H1 (cell line): ENCODE results near the gene PRICKLE2. TPM values are rescaled to one million over a fixed set of nuclear protein-coding genes. Genes with fewer than 3 reads are reported as not detected.

ENCODE experiments used
- CTCF ChIA-PET: fragments of 300-600 bp; sonication (Branson Sonifier 250); formaldehyde crosslinking; loops from one replicate; lab custom pipeline; 2021; ENCODE audit not compliant: partially characterized antibody; lab: Charles Lee
- POLR2A ChIA-PET: fragments of 300-600 bp; sonication (Branson Sonifier 250); formaldehyde crosslinking; loops from one replicate; lab custom pipeline; 2021; ENCODE audit warnings: inconsistent platforms; ENCODE audit not compliant: partially characterized antibody; lab: Charles Lee
- DNase-seq, 2 experiments: peaks; one replicate each; pipeline versions ENCODE4 v3.0.0 to v3.0.0-alpha.2; 2010 to 2022; ENCODE audit warnings: low spot score in 2 of 2, low read depth in 1 of 2, mixed read lengths in 1 of 2
- FAIRE-seq: peaks from 2 replicates; lab custom pipeline; 2011; peaks lifted over from hg19 to GRCh38; lab: Jason Lieb, UNC
- H2AFZ ChIP-seq: 2 replicates; pipeline ENCODE4 v1.8.1; 2012; ENCODE audit warnings: low read length, inconsistent platforms
- H2AK5ac ChIP-seq: 2 replicates; pipeline ENCODE4 v1.6.1; 2013; ENCODE audit warnings: low read depth, low read length
- H2BK120ac ChIP-seq: replicated peaks from 2 replicates; pipeline ENCODE3; 2013; ENCODE audit warnings: low read depth, low read length, inconsistent platforms
- H2BK12ac ChIP-seq: 2 replicates; pipeline ENCODE4 v1.6.1; 2013; ENCODE audit warnings: low read depth, low read length
- H2BK15ac ChIP-seq: 2 replicates; pipeline ENCODE4 v1.6.1; 2013; ENCODE audit warnings: low read length
- H2BK20ac ChIP-seq: 2 replicates; pipeline ENCODE4 v1.6.1; 2013; ENCODE audit warnings: low read length
- H2BK5ac ChIP-seq: 2 replicates; pipeline ENCODE4 v1.6.1; 2013; ENCODE audit warnings: low read depth, low read length
- H3K14ac ChIP-seq: 2 replicates; pipeline ENCODE4 v1.6.1; 2013; ENCODE audit warnings: inconsistent platforms; ENCODE audit not compliant: insufficient read length
- H3K18ac ChIP-seq: 2 replicates; pipeline ENCODE4 v1.6.1; 2013; ENCODE audit warnings: low read length; ENCODE audit errors: extremely low read depth
- H3K23ac ChIP-seq: 2 replicates; pipeline ENCODE4 v1.6.1; 2013; ENCODE audit warnings: inconsistent platforms; ENCODE audit not compliant: insufficient read length
- H3K23me2 ChIP-seq: 2 replicates; pipeline ENCODE4 v1.6.1; 2013; ENCODE audit warnings: low read depth, low read length
- H3K27ac ChIP-seq: 2 replicates; pipeline ENCODE4 v1.6.1; 2011; ENCODE audit warnings: low read depth, low read length, inconsistent platforms
- H3K27me3 ChIP-seq, 4 experiments: replicated peaks in 1 of 4; 1 replicate in 1 of 4; 2 replicates in 3 of 4; pipeline versions ENCODE4 v1.6.1 to v1.8.1; 2011 to 2013; ENCODE audit warnings: low read length in 3 of 4, mild to moderate bottlenecking in 3 of 4, inconsistent platforms in 2 of 4, mixed read lengths in 2 of 4, moderate library complexity in 1 of 4; ENCODE audit not compliant: control insufficient read depth in 3 of 4, insufficient read depth in 3 of 4; ENCODE audit errors: extremely low read depth in 1 of 4
- H3K36me3 ChIP-seq, 4 experiments: 2 replicates each; pipeline versions ENCODE4 v1.6.1 to v1.8.1; 2011 to 2013; ENCODE audit warnings: mild to moderate bottlenecking in 4 of 4, low read length in 3 of 4, moderate library complexity in 2 of 4, control low read depth in 1 of 4, inconsistent platforms in 1 of 4; ENCODE audit not compliant: insufficient read depth in 4 of 4, control insufficient read depth in 2 of 4
- H3K4ac ChIP-seq: replicated peaks from 2 replicates; pipeline ENCODE3; 2013; ENCODE audit warnings: low read length, low read depth, mixed read lengths, inconsistent platforms; ENCODE audit not compliant: insufficient read length
- H3K4me1 ChIP-seq, 4 experiments: replicated peaks in 1 of 4; 1 replicate in 1 of 4; 2 replicates in 3 of 4; pipeline versions ENCODE4 v1.6.1 to v1.8.1; 2011 to 2013; ENCODE audit warnings: low read length in 3 of 4, inconsistent platforms in 2 of 4, mixed read lengths in 1 of 4; ENCODE audit not compliant: insufficient read depth in 4 of 4, control insufficient read depth in 3 of 4
- H3K4me2 ChIP-seq, 2 experiments: 2 replicates each; pipeline versions ENCODE4 v1.6.1 to v1.8.1; 2011 to 2013; ENCODE audit warnings: low read depth in 2 of 2, low read length in 2 of 2, control low read depth in 1 of 2, inconsistent platforms in 1 of 2, mild to moderate bottlenecking in 1 of 2; ENCODE audit not compliant: insufficient read depth in 1 of 2
- H3K4me3 ChIP-seq, 4 experiments: fragments of 200-600, 300-600 bp in 1 of 4; sonication (generic), shearing (Covaris generic), sonication (Bioruptor Twin) in 1 of 4; 2 replicates each; pipeline versions ENCODE4 v1.5.1 to v1.8.1; 2011 to 2016; ENCODE audit warnings: low read length in 4 of 4, low read depth in 3 of 4, control low read depth in 2 of 4, inconsistent platforms in 2 of 4, mild to moderate bottlenecking in 2 of 4, mixed read lengths in 1 of 4, moderate library complexity in 1 of 4; ENCODE audit not compliant: insufficient read depth in 2 of 4; ENCODE audit errors: extremely low read depth in 1 of 4
- H3K56ac ChIP-seq: replicated peaks from 2 replicates; pipeline ENCODE3; 2013; ENCODE audit warnings: low read depth, mild to moderate bottlenecking, mixed read lengths, low read length, inconsistent platforms; ENCODE audit not compliant: insufficient read length
- H3K79me1 ChIP-seq: 2 replicates; pipeline ENCODE4 v1.6.1; 2013; ENCODE audit warnings: low read depth, low read length, control low read depth
- H3K79me2 ChIP-seq, 2 experiments: 2 replicates each; pipeline versions ENCODE4 v1.6.1 to v1.8.1; 2012 to 2013; ENCODE audit warnings: low read length in 2 of 2, mild to moderate bottlenecking in 2 of 2, inconsistent platforms in 1 of 2; ENCODE audit not compliant: insufficient read depth in 2 of 2, control insufficient read depth in 1 of 2
- H3K9ac ChIP-seq, 4 experiments: replicated peaks in 1 of 4; 1 replicate in 1 of 4; 2 replicates in 3 of 4; pipeline versions ENCODE4 v1.6.1 to v1.8.1; 2011 to 2013; ENCODE audit warnings: low read depth in 3 of 4, low read length in 3 of 4, control low read depth in 2 of 4, mild to moderate bottlenecking in 2 of 4, moderate library complexity in 2 of 4, inconsistent platforms in 1 of 4; ENCODE audit errors: extremely low read depth in 1 of 4
- H3K9me3 ChIP-seq, 2 experiments: 2 replicates each; pipeline versions ENCODE4 v1.6.1 to v1.8.1; 2012 to 2013; ENCODE audit warnings: mild to moderate bottlenecking in 2 of 2, moderate library complexity in 2 of 2, control low read depth in 1 of 2, inconsistent platforms in 1 of 2, low read depth in 1 of 2, low read length in 1 of 2, mixed read lengths in 1 of 2; ENCODE audit not compliant: insufficient read depth in 2 of 2
- H4K20me1 ChIP-seq, 2 experiments: replicated peaks in 1 of 2; 2 replicates each; pipeline versions ENCODE3 to v1.8.1; 2011 to 2013; ENCODE audit warnings: inconsistent platforms in 2 of 2, low read length in 2 of 2, mild to moderate bottlenecking in 1 of 2; ENCODE audit not compliant: insufficient read depth in 2 of 2, control insufficient read depth in 1 of 2
- H4K5ac ChIP-seq: 2 replicates; pipeline ENCODE4 v1.6.1; 2013; ENCODE audit warnings: low read length, low read depth, mixed read lengths, inconsistent platforms; ENCODE audit not compliant: insufficient read length
- H4K8ac ChIP-seq: 2 replicates; pipeline ENCODE4 v1.8.0; 2013; ENCODE audit warnings: mild to moderate bottlenecking, moderate library complexity, low read length, inconsistent platforms; ENCODE audit not compliant: insufficient read depth; ENCODE audit errors: extremely low read depth
- H4K91ac ChIP-seq: replicated peaks from 2 replicates; pipeline ENCODE3; 2013; ENCODE audit warnings: low read length, mixed read lengths, inconsistent platforms; ENCODE audit not compliant: insufficient read length
- EGR1 ChIP-seq: IDR thresholded peaks from 2 replicates; pipeline ENCODE4 v1.6.1; 2011; ENCODE audit warnings: low read depth, low read length, borderline replicate concordance
- GABPA ChIP-seq: IDR thresholded peaks from 2 replicates; pipeline ENCODE4 v1.6.1; 2011; ENCODE audit warnings: mild to moderate bottlenecking, low read length, moderate library complexity, borderline replicate concordance; ENCODE audit not compliant: insufficient read depth
- HDAC6 ChIP-seq: IDR thresholded peaks from one replicate; pipeline ENCODE4 v1.7.1; 2012; ENCODE audit warnings: low read depth, mild to moderate bottlenecking, inconsistent platforms, low read length, moderate library complexity
- JUN ChIP-seq: IDR thresholded peaks from 2 replicates; pipeline ENCODE4 v1.6.1; 2011; ENCODE audit warnings: low read depth, mild to moderate bottlenecking, improper control_type of control experiment, low read length
- PHF8 ChIP-seq: fragments of 200-600 bp; sonication (generic); conservative IDR thresholded peaks from 2 replicates; pipeline ENCODE4 v1.7.1; 2012; ENCODE audit warnings: low read depth, mild to moderate bottlenecking, inconsistent platforms, low read length, moderate library complexity
- POLR2A ChIP-seq, 2 experiments: IDR thresholded peaks; 1 replicate in 1 of 2; 2 replicates in 1 of 2; pipeline ENCODE4 v1.6.1; 2011; ENCODE audit warnings: low read depth in 2 of 2, low read length in 2 of 2, mild to moderate bottlenecking in 2 of 2; ENCODE audit errors: control extremely low read depth in 1 of 2
- WGBS, 2 experiments: shearing (Covaris generic) in 1 of 2; methylation state at CpG; one replicate each; pipeline versions ENCODE4 v1.1.6 to v1.1.7; 2013 to 2015; ENCODE audit warnings: low lambda C conversion rate in 2 of 2, mixed read lengths in 2 of 2, inconsistent platforms in 1 of 2, low coverage in 1 of 2, missing lambda C conversion rate in 1 of 2; ENCODE audit not compliant: insufficient replicate concordance in 2 of 2, insufficient coverage in 1 of 2, insufficient read length in 1 of 2; ENCODE audit errors: extremely low coverage in 1 of 2, missing lambda C conversion rate in 1 of 2; 5-methylcytosine and 5-hydroxymethylcytosine counted together
- polyA plus RNA-seq, 7 experiments: library from polyadenylated mRNA; depleted of rRNA in 3 of 7; stranded (reverse) in 5 of 7; unstranded in 2 of 7; fragments of >200 nt in 5 of 7; fragments of 200-250 nt in 2 of 7; gene quantifications; 1 replicate in 5 of 7; 2 replicates in 1 of 7; 4 replicates in 1 of 7; pipeline versions ENCODE4 v1.2.1 to v1.2.3, GENCODE V29; 2011 to 2013; ENCODE audit warnings: missing spikeins in 2 of 7, mixed read lengths in 2 of 7
- total RNA-seq: library from RNA; stranded (reverse); fragmentation: NEBNext Ultra II Directional; extraction: Animal tissue kit (Norgen Biotek cat#: 25700); gene quantifications from 2 replicates; pipeline ENCODE4 v1.2.1, GENCODE V29; 2021
- TF ChIP-seq, protein P1 (sequence below): IDR thresholded peaks from 2 replicates; pipeline ENCODE4 v1.6.1; 2011; ENCODE audit warnings: low read length, improper control_type of control experiment

Gene PRICKLE2
- total and polyA plus RNA-seq, 2 of the 8 experiments (the other 6 are each of a cell fraction or from before 2014, with no cell fraction given), result 2.9 to 8.0 TPM

- no peaks in the 10 kb centered on the region for H3K36me3 ChIP-seq
- H2BK15ac ChIP-seq, result no peak overlapping the region
- no peaks in the 10 kb centered on the region for H4K20me1 ChIP-seq
- H3K4me3 ChIP-seq, result no peak overlapping the region
- no peak overlapping the region for H2BK20ac ChIP-seq
- no peak for FAIRE-seq
- H3K56ac ChIP-seq, result no peak overlapping the region
- no peak overlapping the region for H3K4ac ChIP-seq
- no peak overlapping the region for H3K9ac ChIP-seq
- no peaks in the 10 kb centered on the region for H3K9me3 ChIP-seq
- ChIA-PET POLR2A (no interaction called here), CTCF (interaction anchor here (1.9 kb wide), 1 partner anchor 8 kb away, joined by 7 read pairs; no protein-coding TSS in a partner anchor)
- H2BK12ac ChIP-seq, result no peak overlapping the region
- H3K23ac ChIP-seq, result no peak overlapping the region
- no peak overlapping the region for H3K18ac ChIP-seq
- H4K5ac ChIP-seq, result no peak overlapping the region
- no peaks in the 10 kb centered on the region for H3K79me1 ChIP-seq
- H2AFZ ChIP-seq, result no peak overlapping the region
- WGBS, 2 experiments, result 88% methylated on average over 5 of the region's 5 CpGs; no CpG with 5 or more reads in 1 of the 2 experiments
- H3K4me2 ChIP-seq, result no peak overlapping the region
- no peak overlapping the region for H2BK120ac ChIP-seq
- no peak for DNase-seq
- no peak overlapping the region for H4K8ac ChIP-seq
- H3K79me2 ChIP-seq, result no peaks in the 10 kb centered on the region
- H3K4me1 ChIP-seq, result no peaks in the 10 kb centered on the region; a peak in 2 of 7 replicates
- H4K91ac ChIP-seq, result no peak overlapping the region
- no peaks in the 10 kb centered on the region for H3K27me3 ChIP-seq
- no peak overlapping the region for H3K27ac ChIP-seq
- H2AK5ac ChIP-seq, result no peak overlapping the region
- H3K14ac ChIP-seq, result no peak overlapping the region
- H2BK5ac ChIP-seq, result no peak overlapping the region
- H3K23me2 ChIP-seq, result no peaks in the 10 kb centered on the region
- TF ChIP-seq, protein P1, sequence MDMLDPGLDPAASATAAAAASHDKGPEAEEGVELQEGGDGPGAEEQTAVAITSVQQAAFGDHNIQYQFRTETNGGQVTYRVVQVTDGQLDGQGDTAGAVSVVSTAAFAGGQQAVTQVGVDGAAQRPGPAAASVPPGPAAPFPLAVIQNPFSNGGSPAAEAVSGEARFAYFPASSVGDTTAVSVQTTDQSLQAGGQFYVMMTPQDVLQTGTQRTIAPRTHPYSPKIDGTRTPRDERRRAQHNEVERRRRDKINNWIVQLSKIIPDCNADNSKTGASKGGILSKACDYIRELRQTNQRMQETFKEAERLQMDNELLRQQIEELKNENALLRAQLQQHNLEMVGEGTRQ, result no peak
- TF ChIP-seq GABPA (no peak), HDAC6 (no peak), JUN (no peak), EGR1 (no peak), PHF8 (no peak), POLR2A (IDR thresholded peaks at IDR 0.05; ENCODE audit: control extremely low read depth in 1 of 2, low read depth in 2 of 2, low read length in 2 of 2) (no peak)
Observed at GRCh38 chr3:64255741-64256340, 30.6 kb upstream of the PRICKLE2 start.
